B cell (primary cell): ENCODE data around the gene PRDM4. TPM values are rescaled to one million over a fixed set of nuclear protein-coding genes. Genes with fewer than 3 reads are reported as not detected.

Source experiments
- ATAC-seq: fragments of 200-7000 bp; cut with Tn5 transposase; one replicate; pipeline ENCODE4 v1.10.0; 2021; ENCODE audit warnings: low read depth, mild to moderate bottlenecking, moderate number of reproducible peaks, moderate library complexity
- CTCF ChIA-PET: fragments of 350-600 bp; sonication (Branson Sonifier 250); formaldehyde crosslinking; loops from one replicate; lab custom pipeline; 2021; ENCODE audit warnings: antibody characterized with exemption, inconsistent platforms; lab: Charles Lee
- POLR2A ChIA-PET: fragments of 350-600 bp; sonication (Branson Sonifier 250); formaldehyde crosslinking; loops from one replicate; lab custom pipeline; 2021; ENCODE audit warnings: antibody characterized with exemption; lab: Charles Lee
- DNase-seq: peaks from one replicate; pipeline ENCODE4 v3.0.0; 2013
- H2AFZ ChIP-seq: 2 replicates; pipeline ENCODE4 v1.6.1; 2012; ENCODE audit warnings: mild to moderate bottlenecking, low read depth, low read length; ENCODE audit not compliant: insufficient read depth, poor library complexity, severe bottlenecking
- H3K27ac ChIP-seq, 2 donors: 1 replicate in 1 of 2; 2 replicates in 1 of 2; pipeline ENCODE4 v1.5.1; 2012 to 2013; ENCODE audit warnings: low read length in 2 of 2, mild to moderate bottlenecking in 2 of 2, moderate library complexity in 1 of 2
- H3K27me3 ChIP-seq, 4 experiments: fragments of 200-600 bp in 1 of 4; sonication (generic) in 1 of 4; replicated peaks in 1 of 4; 1 replicate in 2 of 4; 2 replicates in 2 of 4; pipeline versions ENCODE4 v1.6.1 to v1.7.0; 2013 to 2016; ENCODE audit warnings: low read length in 3 of 4, mild to moderate bottlenecking in 2 of 4, mixed read lengths in 1 of 4, moderate library complexity in 1 of 4; ENCODE audit not compliant: insufficient read depth in 4 of 4, control insufficient read depth in 3 of 4; ENCODE audit errors: control extremely low read depth in 1 of 4
- H3K36me3 ChIP-seq, 2 experiments: replicated peaks in 1 of 2; 1 replicate in 1 of 2; 2 replicates in 1 of 2; pipeline versions ENCODE4 v1.6.1 to v1.7.1; 2013; ENCODE audit warnings: low read length in 1 of 2; ENCODE audit not compliant: insufficient read depth in 2 of 2, control insufficient read depth in 1 of 2; ENCODE audit errors: control extremely low read depth in 1 of 2, extremely low read depth in 1 of 2
- H3K4me1 ChIP-seq, 2 donors: fragments of 200-600 bp in 1 of 2; sonication (generic) in 1 of 2; 1 replicate in 1 of 2; 2 replicates in 1 of 2; pipeline versions ENCODE4 v1.5.1 to v1.6.1; 2013 to 2017; ENCODE audit warnings: low read length in 2 of 2; ENCODE audit not compliant: control insufficient read depth in 2 of 2, insufficient read depth in 2 of 2
- H3K4me2 ChIP-seq: replicated peaks from 2 replicates; pipeline ENCODE3; 2012; ENCODE audit warnings: mild to moderate bottlenecking, low read depth, low read length; ENCODE audit not compliant: poor library complexity, severe bottlenecking
- H3K4me3 ChIP-seq, 5 experiments: fragments of 200-600 bp in 1 of 5; sonication (generic) in 1 of 5; 1 replicate in 3 of 5; 2 replicates in 2 of 5; pipeline versions ENCODE4 v1.5.1 to v1.7.0; 2011 to 2016; ENCODE audit warnings: low read length in 4 of 5, mild to moderate bottlenecking in 4 of 5, low read depth in 2 of 5, control low read depth in 1 of 5, moderate library complexity in 1 of 5; ENCODE audit not compliant: insufficient read depth in 1 of 5; ENCODE audit errors: control extremely low read depth in 1 of 5, extremely low read depth in 1 of 5
- H3K79me2 ChIP-seq: fragments of 200-600 bp; sonication (generic); one replicate; pipeline ENCODE4 v1.6.0; 2016; ENCODE audit warnings: low read length; ENCODE audit not compliant: control insufficient read depth, insufficient read depth
- H3K9ac ChIP-seq: fragments of 200-600 bp; sonication (generic); 2 replicates; pipeline ENCODE4 v1.6.1; 2017; ENCODE audit warnings: mild to moderate bottlenecking, low read length, moderate library complexity
- H3K9me3 ChIP-seq, 3 donors: one replicate each; pipeline versions ENCODE4 v1.6.1 to v1.7.1; 2013; ENCODE audit warnings: low read length in 2 of 3; ENCODE audit not compliant: control insufficient read depth in 2 of 3, insufficient read depth in 1 of 3; ENCODE audit errors: control extremely low read depth in 1 of 3
- H4K20me1 ChIP-seq: 2 replicates; pipeline ENCODE4 v1.6.0; 2012; ENCODE audit warnings: mild to moderate bottlenecking, low read length; ENCODE audit not compliant: insufficient read depth, control insufficient read depth, poor library complexity, severe bottlenecking
- H3K27ac Mint-ChIP-seq: one replicate; pipeline ENCODE4 v1.8.0; 2021; ENCODE audit warnings: mixed read lengths
- H3K27me3 Mint-ChIP-seq: one replicate; pipeline ENCODE4 v1.8.0; 2021; ENCODE audit warnings: mixed read lengths
- H3K4me1 Mint-ChIP-seq: one replicate; pipeline ENCODE4 v1.8.0; 2021; ENCODE audit warnings: mixed read lengths
- H3K4me3 Mint-ChIP-seq: one replicate; pipeline ENCODE4 v1.8.0; 2021; ENCODE audit warnings: mixed read lengths
- H3K9me3 Mint-ChIP-seq: one replicate; pipeline ENCODE4 v1.8.0; 2022; ENCODE audit warnings: mixed read lengths; ENCODE audit not compliant: insufficient read depth
- EZH2 ChIP-seq: IDR thresholded peaks from 2 replicates; pipeline ENCODE4 v1.6.1; 2012; ENCODE audit warnings: borderline replicate concordance, low read depth, mild to moderate bottlenecking, moderate library complexity, low read length; ENCODE audit not compliant: insufficient read depth, poor library complexity, severe bottlenecking
- WGBS: methylation state at CpG from one replicate; pipeline ENCODE4 v1.1.5; 2013; ENCODE audit warnings: missing lambda C conversion rate; ENCODE audit not compliant: insufficient coverage; 5-methylcytosine and 5-hydroxymethylcytosine counted together
- intact Hi-C: fragments of 100-400 bp; cut with micrococcal nuclease; formaldehyde crosslinking; loops from one replicate; pipeline ENCODE4 v1.10.0; 2022
- polyA plus RNA-seq: library from polyadenylated mRNA; depleted of rRNA; stranded (reverse); fragments of >200 nt; gene quantifications from 2 replicates; pipeline ENCODE4 v1.2.3, GENCODE V29; 2012
- total RNA-seq, 2 donors: library from RNA; stranded (reverse); fragments of 120-200 nt in 1 of 2; gene quantifications; 1 replicate in 1 of 2; 2 replicates in 1 of 2; pipeline versions ENCODE4 v1.2.3 to v1.2.4, GENCODE V29; 2013 to 2022
- TF ChIP-seq, protein P1 (sequence below): fragments of 200-600 bp; IDR thresholded peaks from one replicate; pipeline ENCODE4 v1.8.0; 2022; ENCODE audit warnings: antibody characterized with exemption, mild to moderate bottlenecking

PRDM4 gene
- total and polyA plus RNA-seq, 2 donors (not counting 1 experiment from before 2014, with no cell fraction given): 50.1 to 117 TPM

DNA sequence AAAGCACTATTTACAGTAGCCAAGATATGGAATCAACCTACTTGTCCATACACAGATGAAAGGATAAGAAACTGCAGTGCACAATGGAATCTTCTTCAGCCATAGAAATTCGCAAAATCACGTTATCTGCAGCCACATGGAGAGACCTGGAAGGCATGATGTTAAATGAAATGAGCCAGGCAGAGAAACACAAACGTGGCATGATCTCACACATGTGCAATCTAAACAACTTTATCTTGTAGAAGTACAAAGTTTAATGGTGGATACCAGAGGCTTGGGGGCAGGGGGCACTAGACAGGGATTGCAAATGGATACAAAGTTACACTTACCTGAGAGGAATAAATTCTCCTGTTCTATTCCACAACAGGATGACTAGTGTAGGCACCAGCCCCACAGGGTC, 37.6 kb upstream of the PRDM4 start:
- no peak for ATAC-seq
- H2AFZ ChIP-seq: no peak overlapping the region
- H3K4me3 ChIP-seq: no peak overlapping the region
- CTCF ChIA-PET: no interaction called here
- no peak overlapping the region for H3K4me2 ChIP-seq
- H3K4me1 ChIP-seq: peaks cover 8 to 10% of the 10 kb centered on the region in 2 donors
- Mint-ChIP-seq H3K4me3 (no peak overlapping the region), H3K27me3 (peaks cover 12% of the 10 kb centered on the region), H3K9me3 (no peaks in the 10 kb centered on the region), H3K27ac (no peak overlapping the region), H3K4me1 (peaks cover 11% of the 10 kb centered on the region)
- WGBS: no CpG with 5 or more reads among the region's 3 CpGs
- H3K27ac ChIP-seq: no peak overlapping the region
- no peak overlapping the region for H3K9ac ChIP-seq
- intact Hi-C loops: no loop called here
- H3K27me3 ChIP-seq: peaks cover 0 to 3% (median 0%) of the 10 kb centered on the region in 4 experiments
- TF ChIP-seq, protein P1, sequence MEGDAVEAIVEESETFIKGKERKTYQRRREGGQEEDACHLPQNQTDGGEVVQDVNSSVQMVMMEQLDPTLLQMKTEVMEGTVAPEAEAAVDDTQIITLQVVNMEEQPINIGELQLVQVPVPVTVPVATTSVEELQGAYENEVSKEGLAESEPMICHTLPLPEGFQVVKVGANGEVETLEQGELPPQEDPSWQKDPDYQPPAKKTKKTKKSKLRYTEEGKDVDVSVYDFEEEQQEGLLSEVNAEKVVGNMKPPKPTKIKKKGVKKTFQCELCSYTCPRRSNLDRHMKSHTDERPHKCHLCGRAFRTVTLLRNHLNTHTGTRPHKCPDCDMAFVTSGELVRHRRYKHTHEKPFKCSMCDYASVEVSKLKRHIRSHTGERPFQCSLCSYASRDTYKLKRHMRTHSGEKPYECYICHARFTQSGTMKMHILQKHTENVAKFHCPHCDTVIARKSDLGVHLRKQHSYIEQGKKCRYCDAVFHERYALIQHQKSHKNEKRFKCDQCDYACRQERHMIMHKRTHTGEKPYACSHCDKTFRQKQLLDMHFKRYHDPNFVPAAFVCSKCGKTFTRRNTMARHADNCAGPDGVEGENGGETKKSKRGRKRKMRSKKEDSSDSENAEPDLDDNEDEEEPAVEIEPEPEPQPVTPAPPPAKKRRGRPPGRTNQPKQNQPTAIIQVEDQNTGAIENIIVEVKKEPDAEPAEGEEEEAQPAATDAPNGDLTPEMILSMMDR: no peak
- TF ChIP-seq EZH2: no peak
- DNase-seq: no peak
- no peaks in the 10 kb centered on the region for H3K9me3 ChIP-seq
- no peaks in the 10 kb centered on the region for H3K36me3 ChIP-seq
- POLR2A ChIA-PET: no interaction called here
- H3K79me2 ChIP-seq: no peaks in the 10 kb centered on the region
- no peaks in the 10 kb centered on the region for H4K20me1 ChIP-seq

DNA sequence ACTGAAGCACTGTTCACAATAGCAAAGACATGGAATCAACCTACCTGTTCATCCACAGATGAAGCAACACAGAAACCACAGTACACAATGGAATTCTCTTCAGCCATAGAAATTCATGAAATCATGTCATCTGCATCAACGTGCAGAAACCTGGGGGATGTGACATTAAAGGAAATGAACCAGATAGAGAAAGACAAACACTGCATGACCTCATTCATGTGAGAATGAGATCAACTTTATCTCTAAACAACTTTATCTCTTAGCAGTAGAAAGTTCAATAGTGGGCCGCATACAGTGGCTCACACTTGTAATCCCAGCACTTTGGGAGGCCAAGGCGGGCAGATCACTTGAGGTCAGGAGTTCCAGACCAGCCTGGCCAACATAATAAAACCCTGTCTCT, 33.5 kb upstream of the PRDM4 start:
- Histone ChIP-seq H4K20me1 (no peaks in the 10 kb centered on the region), H3K4me3 (no peak overlapping the region), H3K27me3 (peaks cover 0 to 3% (median 0%) of the 10 kb centered on the region in 4 experiments), H2AFZ (no peak overlapping the region), H3K27ac (no peak overlapping the region), H3K4me2 (no peak overlapping the region), H3K9ac (no peak overlapping the region), H3K9me3 (peaks cover 0 to 3% (median 0%) of the 10 kb centered on the region in 3 donors), H3K4me1 (no peaks in the 10 kb centered on the region), H3K79me2 (no peaks in the 10 kb centered on the region), H3K36me3 (no peaks in the 10 kb centered on the region)
- 100% methylated on average over 2 of the region's 3 CpGs for WGBS
- ChIA-PET CTCF (interaction anchor here (0.6 kb wide), 1 partner anchor 10 kb away, joined by 3 read pairs; no protein-coding TSS in a partner anchor), POLR2A (no interaction called here)
- Mint-ChIP-seq H3K27ac (no peak overlapping the region), H3K27me3 (peaks cover 15% of the 10 kb centered on the region), H3K4me1 (no peaks in the 10 kb centered on the region), H3K4me3 (no peak overlapping the region), H3K9me3 (no peaks in the 10 kb centered on the region)
- ATAC-seq: no peak
- TF ChIP-seq, protein P1: no peak
- TF ChIP-seq EZH2: no peak
- DNase-seq: no peak
- intact Hi-C loops: no loop called here
